Sigmoid colon (tissue), 4 donors: ENCODE data around the gene REEP3.

Source experiments
- EP300 ChIP-seq, 4 donors: sonication (generic); formaldehyde crosslinking; IDR thresholded peaks; one replicate each; pipeline ENCODE4 v1.6.1; 2017; ENCODE audit warnings: antibody characterized with exemption in 4 of 4
- TF ChIP-seq, protein P1 (sequence below), 4 experiments: fragments of 450-650 bp in 3 of 4; fragments of 200-600 bp in 1 of 4; IDR thresholded peaks; one replicate each; pipeline ENCODE4 v1.5.1; 2016 to 2019; ENCODE audit warnings: antibody characterized with exemption in 4 of 4, mild to moderate bottlenecking in 3 of 4, moderate library complexity in 2 of 4

DNA sequence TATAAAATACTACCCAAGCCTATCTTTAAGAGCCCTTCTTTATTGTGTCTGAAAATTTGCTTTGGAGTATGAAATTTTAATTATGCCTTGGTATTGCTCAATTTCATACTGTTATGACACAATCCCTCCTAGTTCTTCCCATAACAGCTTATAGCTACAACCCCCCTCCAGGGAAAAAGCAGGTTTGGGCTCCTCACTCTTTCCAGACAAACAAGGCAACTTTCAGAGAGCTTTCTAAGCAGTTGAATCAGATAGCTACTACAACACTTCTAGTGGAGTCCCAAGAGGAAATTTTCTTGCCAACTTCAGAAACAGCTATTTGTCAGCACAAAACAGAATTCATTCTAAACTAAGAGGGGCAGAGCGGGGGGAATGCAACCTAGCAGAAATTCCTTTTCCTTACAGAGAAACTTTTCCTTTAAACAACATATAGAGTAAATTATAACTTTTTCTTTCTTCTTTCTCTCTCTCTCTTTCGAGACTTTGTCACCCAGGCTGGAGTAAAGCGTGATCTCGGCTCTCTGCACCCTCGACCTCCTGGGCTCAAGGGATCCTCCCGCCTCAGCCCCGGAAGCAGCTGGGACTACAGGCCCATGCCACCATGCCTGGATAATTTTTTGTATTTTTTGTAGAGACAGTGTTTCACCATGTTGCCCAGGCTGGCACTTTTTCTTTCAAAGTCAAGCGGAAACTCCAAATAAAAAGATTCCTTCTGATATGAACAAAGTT lies 29.4 kb upstream of the REEP3 start:
- TF ChIP-seq, protein P1, sequence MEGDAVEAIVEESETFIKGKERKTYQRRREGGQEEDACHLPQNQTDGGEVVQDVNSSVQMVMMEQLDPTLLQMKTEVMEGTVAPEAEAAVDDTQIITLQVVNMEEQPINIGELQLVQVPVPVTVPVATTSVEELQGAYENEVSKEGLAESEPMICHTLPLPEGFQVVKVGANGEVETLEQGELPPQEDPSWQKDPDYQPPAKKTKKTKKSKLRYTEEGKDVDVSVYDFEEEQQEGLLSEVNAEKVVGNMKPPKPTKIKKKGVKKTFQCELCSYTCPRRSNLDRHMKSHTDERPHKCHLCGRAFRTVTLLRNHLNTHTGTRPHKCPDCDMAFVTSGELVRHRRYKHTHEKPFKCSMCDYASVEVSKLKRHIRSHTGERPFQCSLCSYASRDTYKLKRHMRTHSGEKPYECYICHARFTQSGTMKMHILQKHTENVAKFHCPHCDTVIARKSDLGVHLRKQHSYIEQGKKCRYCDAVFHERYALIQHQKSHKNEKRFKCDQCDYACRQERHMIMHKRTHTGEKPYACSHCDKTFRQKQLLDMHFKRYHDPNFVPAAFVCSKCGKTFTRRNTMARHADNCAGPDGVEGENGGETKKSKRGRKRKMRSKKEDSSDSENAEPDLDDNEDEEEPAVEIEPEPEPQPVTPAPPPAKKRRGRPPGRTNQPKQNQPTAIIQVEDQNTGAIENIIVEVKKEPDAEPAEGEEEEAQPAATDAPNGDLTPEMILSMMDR (IDR thresholded peaks at IDR 0.05) = no peak
- no peak for TF ChIP-seq EP300 (IDR thresholded peaks at IDR 0.05)
